HCT116 (cell line): ENCODE measurements around the gene ACOT7. TPM values are rescaled to one million over a fixed set of nuclear protein-coding genes. Genes with fewer than 3 reads are reported as not detected.

ENCODE experiments used
- ATAC-seq: fragments of 200-7000 bp; cut with Tn5 transposase; 2 replicates; pipeline ENCODE4 v1.9.1; 2020; ENCODE audit warnings: mild to moderate bottlenecking, moderate library complexity
- BruUV-seq: library from RNA; stranded (reverse); fragments of 400-500 nt; replicated peaks from 2 replicates; lab custom pipeline; 2021; lab: Mats Ljungman, UMichigan
- CTCF ChIA-PET: fragments of 300-600 bp; sonication (Branson Sonifier 250); formaldehyde crosslinking; loops from one replicate; lab custom pipeline; 2021; ENCODE audit warnings: antibody characterized with exemption; lab: Charles Lee
- POLR2A ChIA-PET: fragments of 300-600, 350-600 bp; sonication (Branson Sonifier 250); formaldehyde crosslinking; loops from one replicate; lab custom pipeline; 2021; ENCODE audit warnings: antibody characterized with exemption; lab: Charles Lee
- RAD21 ChIA-PET, 2 experiments: fragments of 300-600 bp; sonication (Branson Sonifier 250); formaldehyde crosslinking; loops; one replicate each; lab custom pipeline; 2023; ENCODE audit warnings: low total read pairs in 2 of 2; ENCODE audit not compliant: uncharacterized antibody in 2 of 2, unreplicated experiment in 2 of 2, low non-redundant PET in 1 of 2; lab: Charles Lee
- DNase-seq: peaks from one replicate; pipeline ENCODE4 v3.0.0-alpha.2; 2010; ENCODE audit warnings: low read depth, low spot score
- H2AFZ ChIP-seq: fragments of 200-600 bp; shearing (Covaris generic), sonication (generic); 2 replicates; pipeline ENCODE4 v1.6.1; 2017; ENCODE audit warnings: low read depth, mixed run types, mixed read lengths, antibody characterized with exemption, low read length; ENCODE audit not compliant: poor library complexity, severe bottlenecking
- H3K27ac ChIP-seq: 2 replicates; pipeline ENCODE4 v1.5.1; 2012; ENCODE audit warnings: low read depth, low read length
- H3K27me3 ChIP-seq: fragments of 200-600 bp; sonication (generic); 2 replicates; pipeline ENCODE4 v1.6.1; 2016; ENCODE audit warnings: mixed run types, low read length, mixed read lengths; ENCODE audit not compliant: insufficient read depth
- H3K36me3 ChIP-seq, 2 experiments: fragments of 200-500 bp in 1 of 2; fragments of 200-600 bp in 1 of 2; sonication (Bioruptor generic) in 1 of 2; sonication (generic) in 1 of 2; 2 replicates each; pipeline versions ENCODE4 v1.5.1 to v1.6.1; 2014 to 2016; ENCODE audit warnings: low read length in 2 of 2, inconsistent platforms in 1 of 2, mixed read lengths in 1 of 2, mixed run types in 1 of 2; ENCODE audit not compliant: insufficient read depth in 2 of 2, control insufficient read depth in 1 of 2
- H3K4me1 ChIP-seq, 2 experiments: fragments of 200-600 bp in 1 of 2; sonication (generic) in 1 of 2; 2 replicates each; pipeline versions ENCODE4 v1.5.1 to v1.6.1; 2012 to 2017; ENCODE audit warnings: low read length in 2 of 2, inconsistent platforms in 1 of 2, mild to moderate bottlenecking in 1 of 2, mixed read lengths in 1 of 2, mixed run types in 1 of 2, moderate library complexity in 1 of 2; ENCODE audit not compliant: insufficient read depth in 2 of 2, control insufficient read depth in 1 of 2
- H3K4me2 ChIP-seq: fragments of 200-600 bp; sonication (generic); 2 replicates; pipeline ENCODE4 v1.6.1; 2017; ENCODE audit warnings: mixed run types, low read length, mixed read lengths
- H3K4me3 ChIP-seq, 2 experiments: fragments of 200-600 bp in 1 of 2; sonication (generic) in 1 of 2; replicated peaks in 1 of 2; 2 replicates each; pipeline ENCODE4 v1.5.1; 2011 to 2016; ENCODE audit warnings: low read length in 2 of 2, control low read depth in 1 of 2, low read depth in 1 of 2, mild to moderate bottlenecking in 1 of 2, mixed read lengths in 1 of 2, mixed run types in 1 of 2
- H3K79me2 ChIP-seq: fragments of 200-600 bp; sonication (generic); 2 replicates; pipeline ENCODE4 v1.6.1; 2017; ENCODE audit warnings: mild to moderate bottlenecking, mixed run types, low read length, moderate library complexity, mixed read lengths; ENCODE audit not compliant: insufficient read depth
- H3K9ac ChIP-seq: fragments of 200-600 bp; sonication (generic); 2 replicates; pipeline ENCODE4 v1.6.1; 2016; ENCODE audit warnings: low read length, mixed read lengths
- H3K9me2 ChIP-seq: fragments of 200-600 bp; sonication (generic), shearing (Covaris generic); 2 replicates; pipeline ENCODE4 v1.6.1; 2017; ENCODE audit warnings: mixed run types, mild to moderate bottlenecking, moderate library complexity; ENCODE audit not compliant: insufficient read depth
- H3K9me3 ChIP-seq, 2 experiments: fragments of 200-500 bp in 1 of 2; fragments of 200-600 bp in 1 of 2; sonication (Bioruptor generic) in 1 of 2; sonication (generic) in 1 of 2; 2 replicates each; pipeline ENCODE4 v1.6.1; 2014 to 2017; ENCODE audit warnings: low read length in 2 of 2, mixed read lengths in 2 of 2, inconsistent platforms in 1 of 2, low read depth in 1 of 2, mild to moderate bottlenecking in 1 of 2, mixed run types in 1 of 2, moderate library complexity in 1 of 2; ENCODE audit not compliant: control insufficient read depth in 1 of 2, insufficient read depth in 1 of 2
- H4K20me1 ChIP-seq: fragments of 200-600 bp; sonication (generic), shearing (Covaris generic); 2 replicates; pipeline ENCODE4 v1.6.1; 2017; ENCODE audit warnings: mixed run types, mild to moderate bottlenecking, moderate library complexity; ENCODE audit not compliant: insufficient read depth
- CTCF ChIP-seq, 3 experiments: fragments of 200-600 bp in 1 of 3; sonication (generic) in 1 of 3; IDR thresholded peaks in 2 of 3; conservative IDR thresholded peaks in 1 of 3; 2 replicates each; pipeline ENCODE4 v1.5.1; 2012 to 2017; ENCODE audit warnings: low read depth in 2 of 3, low read length in 2 of 3, antibody characterized with exemption in 1 of 3, borderline replicate concordance in 1 of 3, control low read depth in 1 of 3, mild to moderate bottlenecking in 1 of 3, mixed read lengths in 1 of 3, mixed run types in 1 of 3, moderate library complexity in 1 of 3; ENCODE audit not compliant: insufficient read depth in 1 of 3
- EGR1 ChIP-seq: IDR thresholded peaks from 2 replicates; pipeline ENCODE4 v1.6.1; 2012; ENCODE audit warnings: low read depth
- ELF1 ChIP-seq: IDR thresholded peaks from 2 replicates; pipeline ENCODE4 v1.6.1; 2012; ENCODE audit warnings: low read depth, borderline replicate concordance
- EZH2 ChIP-seq: fragments of 200-600 bp; sonication (generic); IDR thresholded peaks from 2 replicates; pipeline ENCODE4 v1.6.1; 2017; ENCODE audit warnings: antibody characterized with exemption, mixed run types
- EZH2phosphoT487 ChIP-seq: fragments of 200-600 bp; IDR thresholded peaks from 2 replicates; pipeline ENCODE4 v1.6.1; 2018; ENCODE audit warnings: antibody characterized with exemption, borderline replicate concordance
- FOSL1 ChIP-seq: IDR thresholded peaks from 2 replicates; pipeline ENCODE4 v1.6.1; 2012; ENCODE audit warnings: low read depth
- JUND ChIP-seq: IDR thresholded peaks from 2 replicates; pipeline ENCODE4 v1.6.1; 2012
- POLR2AphosphoS5 ChIP-seq: IDR thresholded peaks from 2 replicates; pipeline ENCODE4 v1.6.1; 2011; ENCODE audit warnings: mild to moderate bottlenecking, low read depth, low read length, moderate library complexity
- RAD21 ChIP-seq: IDR thresholded peaks from 2 replicates; pipeline ENCODE4 v1.6.1; 2012; ENCODE audit warnings: low read depth, mild to moderate bottlenecking
- SP1 ChIP-seq: IDR thresholded peaks from 2 replicates; pipeline ENCODE4 v1.6.1; 2012; ENCODE audit warnings: low read depth
- TCF7L2 ChIP-seq: IDR thresholded peaks from 2 replicates; pipeline ENCODE4 v1.7.0; 2011; ENCODE audit warnings: borderline replicate concordance, inconsistent platforms; ENCODE audit not compliant: insufficient read depth, insufficient read length; ENCODE audit errors: extremely low read depth
- YY1 ChIP-seq: IDR thresholded peaks from 2 replicates; pipeline ENCODE4 v1.6.1; 2011; ENCODE audit warnings: low read length, low read depth, moderate library complexity, mild to moderate bottlenecking; ENCODE audit not compliant: insufficient replicate concordance; ENCODE audit errors: extremely low read depth
- ZFX ChIP-seq: fragments of 450-650 bp; IDR thresholded peaks from 2 replicates; pipeline ENCODE4 v1.6.1; 2017
- ZNF274 ChIP-seq: fragments of 200-500 bp; sonication (Bioruptor generic); IDR thresholded peaks from 2 replicates; pipeline ENCODE4 v1.6.1; 2014; ENCODE audit warnings: mild to moderate bottlenecking, low read depth, low read length, inconsistent platforms
- intact Hi-C: fragments of 100-400 bp; cut with micrococcal nuclease; formaldehyde crosslinking; loops from 2 replicates; pipeline ENCODE4 v1.10.0; 2022
- total RNA-seq: library from RNA; stranded (reverse); gene quantifications from one replicate; pipeline ENCODE4 v1.2.1, GENCODE V29; 2021; ENCODE audit not compliant: unreplicated experiment

Gene ACOT7
- total RNA-seq, 1 experiment from 2014 or later = 162 TPM

GRCh38 chr1:6275826-6276782, 117.5 kb downstream of the ACOT7 start:
- ChIA-PET RAD21 (no interaction called here), POLR2A (no interaction called here), CTCF (interaction anchor here (0.7 kb wide), 1 partner anchor 393 kb away, joined by 4 read pairs; no protein-coding TSS in a partner anchor)
- BruUV-seq = no TSS peak
- TF ChIP-seq EZH2 = no peak
- no peak for TF ChIP-seq JUND
- no peak for TF ChIP-seq SP1
- TF ChIP-seq CTCF (IDR thresholded peaks at IDR 0.05 in 2 of 3, conservative IDR thresholded peaks at IDR 0.05 in 1 of 3; ENCODE audit: borderline replicate concordance in 1 of 3, insufficient read depth in 1 of 3, low read depth in 2 of 3, low read length in 2 of 3) = no peak
- no peak for TF ChIP-seq POLR2AphosphoS5
- no peak for TF ChIP-seq ZNF274
- no peak for TF ChIP-seq EGR1
- TF ChIP-seq EZH2phosphoT487 = no peak
- no peak for TF ChIP-seq TCF7L2
- no peak for TF ChIP-seq ZFX
- TF ChIP-seq YY1 = no peak
- TF ChIP-seq RAD21 = no peak
- no peak for TF ChIP-seq ELF1
- no peak for TF ChIP-seq FOSL1
- Histone ChIP-seq H2AFZ (no peak overlapping the region), H3K36me3 (no peaks in the 10 kb centered on the region; a peak in 1 of 4 replicates), H3K4me2 (no peak overlapping the region), H3K4me3 (no peak overlapping the region), H3K9me3 (no peaks in the 10 kb centered on the region), H3K27ac (no peak overlapping the region), H3K79me2 (no peaks in the 10 kb centered on the region), H3K4me1 (no peaks in the 10 kb centered on the region), H3K9me2 (no peaks in the 10 kb centered on the region), H3K9ac (no peak overlapping the region), H4K20me1 (no peaks in the 10 kb centered on the region), H3K27me3 (no peaks in the 10 kb centered on the region)
- ATAC-seq (no peak), DNase-seq (no peak)
- intact Hi-C loops = no loop called here
